Activated naive CD4-positive, alpha-beta T cell treated with anti-CD3 and anti-CD28 coated beads, Interleukin-2, amount 50 U/mL, for 72 hours (primary cell): ENCODE data around the gene CC2D1A. TPM values are rescaled to one million over a fixed set of nuclear protein-coding genes. Genes with fewer than 3 reads are reported as not detected.
A peak's percentile ranks its signal among the peaks of the same experiment; 100 is the strongest.

Experiments
- ATAC-seq, 2 donors: fragments of 150-1000 bp; cut with Tn5 transposase; 2 replicates each; pipeline ENCODE4 v1.10.0; 2021; ENCODE audit warnings: mild to moderate bottlenecking in 2 of 2, moderate library complexity in 2 of 2
- DNase-seq, 2 donors: peaks; one replicate each; pipeline ENCODE4 v3.0.0; 2021 to 2022; ENCODE audit warnings: low spot score in 2 of 2
- H3K27ac Mint-ChIP-seq, 2 donors: one replicate each; pipeline ENCODE4 v1.8.0; 2022; ENCODE audit warnings: mild to moderate bottlenecking in 2 of 2, mixed read lengths in 2 of 2
- H3K36me3 Mint-ChIP-seq, 2 donors: one replicate each; pipeline ENCODE4 v1.8.0; 2022; ENCODE audit warnings: mixed read lengths in 2 of 2
- H3K9me3 Mint-ChIP-seq, 2 donors: one replicate each; pipeline ENCODE4 v1.8.0; 2022; ENCODE audit warnings: mixed read lengths in 2 of 2
- total RNA-seq, 2 donors: library from RNA; stranded (reverse); gene quantifications; one replicate each; pipeline ENCODE4 v1.2.3, GENCODE V29; 2022

CC2D1A gene
- total RNA-seq, 2 donors from 2014 or later, result 29.4 to 57.9 TPM

DNA sequence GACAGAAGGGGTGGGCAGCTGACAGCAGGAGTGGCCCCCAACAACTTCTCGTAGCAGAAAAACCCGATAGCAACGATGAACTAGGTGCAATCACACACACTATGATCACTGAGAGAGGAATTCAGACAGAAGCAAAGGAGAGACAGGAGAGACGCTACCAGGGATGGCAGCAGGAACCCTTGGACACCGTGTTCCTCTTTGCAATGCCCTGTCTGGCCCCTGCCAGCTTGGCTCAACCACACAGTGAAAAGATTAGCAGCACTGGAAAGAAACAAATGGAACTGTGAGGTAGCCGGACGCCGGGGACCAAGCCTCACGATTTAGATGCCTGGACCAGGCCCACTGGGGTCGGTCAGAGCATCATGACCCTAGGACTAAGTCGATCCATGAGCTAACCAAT is 69.9 kb downstream of the CC2D1A start:
- no peak overlapping the region for H3K27ac Mint-ChIP-seq
- DNase-seq (no peak), ATAC-seq (no peak)
- H3K9me3 Mint-ChIP-seq, result no peaks in the 10 kb centered on the region
- H3K36me3 Mint-ChIP-seq, result no peaks in the 10 kb centered on the region

DNA sequence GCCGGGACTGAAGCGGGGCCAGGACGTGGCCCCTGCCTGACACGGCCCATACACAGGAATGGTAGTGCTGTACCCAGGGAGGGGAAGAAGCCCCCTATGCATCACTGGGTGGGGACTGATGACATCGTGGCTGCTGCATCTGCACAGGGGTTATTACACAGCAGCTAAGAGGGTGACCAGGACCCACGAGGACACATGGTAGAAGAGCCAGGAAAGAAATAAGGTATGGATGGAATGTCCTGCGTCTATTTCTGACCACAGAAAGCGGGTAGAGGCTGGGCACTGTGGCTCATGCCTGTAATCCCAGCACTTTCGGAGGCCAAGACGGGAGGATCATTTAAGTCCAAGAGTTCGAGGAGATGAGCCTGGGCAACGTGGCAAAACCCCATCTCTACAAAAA is 70.4 kb downstream of the CC2D1A start:
- Mint-ChIP-seq H3K9me3 (no peaks in the 10 kb centered on the region), H3K27ac (no peak overlapping the region), H3K36me3 (no peaks in the 10 kb centered on the region)
- ATAC-seq (no peak), DNase-seq (no peak)

DNA sequence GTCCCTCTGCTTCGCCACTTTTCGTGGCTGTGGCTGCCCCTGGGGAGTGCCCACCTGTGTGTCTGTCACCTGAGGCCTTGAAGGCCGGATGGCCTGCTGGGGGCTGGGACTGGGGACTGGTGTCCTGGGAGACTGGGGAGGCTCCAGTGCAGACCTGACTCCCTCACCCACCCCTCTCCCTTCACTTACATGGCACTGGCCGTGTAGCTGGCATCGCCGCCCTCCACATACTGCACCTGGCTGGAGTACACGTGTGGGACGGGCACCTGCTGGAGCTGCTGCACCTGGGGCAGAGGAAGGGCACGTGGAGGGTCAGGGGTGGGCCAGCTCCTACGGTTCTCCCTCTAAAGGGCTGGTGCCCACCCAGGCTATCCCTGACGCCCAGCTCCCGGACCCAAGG is 71.8 kb downstream of the CC2D1A start:
- no peaks in the 10 kb centered on the region for H3K9me3 Mint-ChIP-seq
- H3K27ac Mint-ChIP-seq, result peak overlapping the region; percentile 9 to 19
- ATAC-seq, result no peak
- H3K36me3 Mint-ChIP-seq, result no peaks in the 10 kb centered on the region
- no peak for DNase-seq

DNA sequence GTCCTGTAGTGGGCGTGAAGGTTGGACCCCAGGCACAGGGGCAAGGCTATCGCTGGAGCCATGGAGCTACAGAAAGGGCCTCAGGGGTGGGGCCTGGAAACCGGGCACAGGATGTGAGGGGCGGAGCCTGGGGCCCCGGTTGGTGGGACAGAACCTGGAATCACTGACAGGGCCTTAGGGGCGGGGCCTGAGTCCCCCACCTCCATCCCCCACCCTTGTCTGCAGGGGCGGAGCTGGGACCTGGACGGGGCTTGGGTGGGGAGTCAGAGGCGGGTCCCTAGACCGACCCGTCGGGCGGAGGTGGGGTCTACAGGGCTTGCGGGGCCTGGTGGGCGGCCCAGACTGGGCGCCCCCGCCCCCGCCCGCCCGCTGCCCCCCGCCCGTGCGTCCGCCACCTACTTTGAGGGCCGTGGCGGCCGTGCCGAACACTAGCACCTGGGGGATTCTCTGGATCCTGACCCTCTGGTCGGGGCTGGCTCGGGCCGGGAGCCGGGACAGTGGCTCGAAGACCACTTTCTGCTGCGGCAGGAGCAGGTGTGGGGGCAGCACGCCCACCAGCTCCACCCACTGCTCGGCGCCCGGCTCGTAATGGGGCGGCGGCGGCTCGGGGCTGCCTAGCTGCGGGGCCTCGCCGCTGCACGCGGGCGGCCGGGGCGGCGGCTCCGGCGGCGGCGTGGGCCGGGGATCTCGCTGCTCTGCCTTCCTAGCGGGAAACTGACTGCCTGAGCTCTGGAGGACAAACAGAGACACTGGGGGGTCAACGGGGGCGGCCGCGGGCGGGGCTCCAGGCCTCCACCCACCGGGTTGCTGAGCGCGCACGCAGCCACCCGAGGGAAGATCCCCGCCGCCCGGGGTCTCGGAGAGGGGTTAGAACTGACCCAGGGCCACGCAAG is 72.6 kb downstream of the CC2D1A start:
- Mint-ChIP-seq H3K36me3 (no peaks in the 10 kb centered on the region), H3K9me3 (no peaks in the 10 kb centered on the region), H3K27ac (peak overlapping the region; percentile 9 to 19)
- no peak for DNase-seq
- ATAC-seq, result peak; percentile 25 to 43

DNA sequence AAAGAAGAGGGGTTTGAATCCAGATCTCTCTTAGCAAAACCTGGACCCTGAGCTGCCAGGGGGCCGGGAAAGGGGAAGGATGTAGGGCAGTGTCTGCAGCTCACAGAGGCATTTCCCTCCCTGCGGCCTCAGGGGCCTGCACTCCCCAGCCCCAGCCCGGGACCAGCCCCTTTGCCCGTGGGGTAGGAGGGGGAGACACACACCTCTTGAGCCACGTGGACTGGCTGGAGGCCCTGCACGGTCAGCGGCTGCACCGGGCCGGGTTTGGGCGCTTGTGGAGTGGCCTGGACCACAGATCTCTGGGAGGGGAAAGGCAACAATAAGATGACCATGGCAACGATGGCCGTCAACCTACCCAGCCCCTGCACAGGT is 73.2 kb downstream of the CC2D1A start:
- no peaks in the 10 kb centered on the region for H3K36me3 Mint-ChIP-seq
- no peak overlapping the region for H3K27ac Mint-ChIP-seq
- DNase-seq (no peak), ATAC-seq (no peak)
- no peaks in the 10 kb centered on the region for H3K9me3 Mint-ChIP-seq

DNA sequence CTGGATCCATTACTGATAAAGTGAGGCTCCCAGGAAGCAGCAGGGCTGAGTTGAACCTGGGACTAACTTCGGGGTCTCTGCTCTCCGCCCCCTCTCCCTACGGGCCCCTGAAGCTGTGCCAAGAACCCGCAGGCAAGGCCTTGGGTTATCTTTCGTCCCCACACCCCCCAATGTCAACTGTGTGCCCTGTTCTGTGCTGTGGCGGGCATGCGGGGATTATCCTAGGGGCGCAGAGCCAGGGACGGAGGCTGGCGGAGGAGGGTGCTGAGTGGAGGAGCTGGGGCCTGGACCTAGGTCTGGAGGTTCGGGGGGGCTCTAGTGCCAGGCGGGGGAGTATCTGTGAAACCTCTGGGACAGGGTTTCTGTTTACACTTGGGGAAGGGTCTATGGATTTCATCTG is 73.7 kb downstream of the CC2D1A start:
- H3K36me3 Mint-ChIP-seq, result no peaks in the 10 kb centered on the region
- DNase-seq, result no peak
- no peak overlapping the region for H3K27ac Mint-ChIP-seq
- no peaks in the 10 kb centered on the region for H3K9me3 Mint-ChIP-seq
- ATAC-seq, result no peak

DNA sequence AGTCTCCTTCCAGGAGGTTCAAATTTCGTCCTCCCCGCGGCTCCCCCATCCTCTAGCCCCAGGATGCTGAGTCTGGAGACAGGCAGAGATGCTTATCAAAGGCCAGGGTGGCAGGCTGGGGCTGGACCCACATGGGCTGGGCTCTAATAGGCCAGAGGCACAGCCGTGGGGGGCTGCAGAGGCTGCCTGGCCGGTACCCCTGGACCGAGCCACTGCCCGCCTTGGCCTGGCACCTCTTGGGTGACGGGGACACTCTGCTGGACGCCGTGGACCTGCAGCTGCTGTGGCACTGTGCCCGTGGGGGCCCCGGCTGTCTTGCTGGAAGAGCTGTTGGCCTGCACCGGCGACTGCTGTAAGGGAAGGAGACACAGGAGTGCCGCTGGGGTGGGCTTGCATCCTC is 74.3 kb downstream of the CC2D1A start:
- ATAC-seq (no peak), DNase-seq (no peak)
- H3K9me3 Mint-ChIP-seq, result no peaks in the 10 kb centered on the region
- H3K36me3 Mint-ChIP-seq, result no peaks in the 10 kb centered on the region
- H3K27ac Mint-ChIP-seq, result no peak overlapping the region

Other genes starting within 250 kb of the CC2D1A start
- gene MRI1, start 141.7 kb upstream of the CC2D1A start, total RNA-seq, result 10 to 100 TPM; 39.5 to 46.4 TPM
- gene C19orf53, start 131.7 kb upstream of the CC2D1A start, total RNA-seq, result 100 to 1,000 TPM in 1 of 2 donors, 10 to 100 TPM in 1; 92.3 to 134 TPM
- 1 to 10 TPM; 6.3 to 8.8 TPM for gene ZSWIM4, start 110.8 kb upstream of the CC2D1A start, total RNA-seq
- under 1 TPM; 0.88 to 0.98 TPM for gene NANOS3, start 29.1 kb upstream of the CC2D1A start, total RNA-seq
- gene BRME1, start 84 bp upstream of the CC2D1A start, total RNA-seq, result 10 to 100 TPM in 1 of 2 donors, 1 to 10 TPM in 1; 5.1 to 10.5 TPM
- under 1 TPM in 1 of 2 donors, not detected in 1; 0.34 TPM for gene PODNL1, start 32.2 kb downstream of the CC2D1A start, total RNA-seq
- gene DCAF15, start 46.3 kb downstream of the CC2D1A start, total RNA-seq, result 10 to 100 TPM; 59.0 to 90.0 TPM
- gene RFX1, start 100.1 kb downstream of the CC2D1A start, total RNA-seq, result 10 to 100 TPM in 1 of 2 donors, 1 to 10 TPM in 1; 9.7 to 14.5 TPM
- gene RLN3, start 121.9 kb downstream of the CC2D1A start, total RNA-seq, result not detected
- 10 to 100 TPM; 59.6 to 68.0 TPM for gene IL27RA, start 125.6 kb downstream of the CC2D1A start, total RNA-seq
- gene PALM3, start 155.9 kb downstream of the CC2D1A start, total RNA-seq, result not detected
- gene MISP3, start 166.6 kb downstream of the CC2D1A start, total RNA-seq, result 1 to 10 TPM; 1.2 to 4.2 TPM
- gene C19orf67, start 179.6 kb downstream of the CC2D1A start, total RNA-seq, result not detected
- 100 to 1,000 TPM in 1 of 2 donors, 10 to 100 TPM in 1; 39.7 to 101 TPM for gene SAMD1, start 184.6 kb downstream of the CC2D1A start, total RNA-seq
- gene PRKACA, start 211.6 kb downstream of the CC2D1A start, total RNA-seq, result 10 to 100 TPM; 66.3 to 84.5 TPM
- 10 to 100 TPM; 68.3 to 76.1 TPM for gene ASF1B, start 230.4 kb downstream of the CC2D1A start, total RNA-seq